GM21381 (cell line): Measurements from ENCODE around the gene POPDC3.
"Not testable (repeated sequence)": the region's sequence is repeated elsewhere in the genome, so short reads cannot be mapped to it uniquely, and the experiment has no call there.

ENCODE experiments used
- ATAC-seq: cut with Tn5 transposase; IDR thresholded peaks from one replicate; pipeline ENCODE4 v1.9.1; 2021; ENCODE audit warnings: mild to moderate bottlenecking, moderate library complexity; ENCODE audit not compliant: unreplicated experiment

POPDC3 gene, protein sequence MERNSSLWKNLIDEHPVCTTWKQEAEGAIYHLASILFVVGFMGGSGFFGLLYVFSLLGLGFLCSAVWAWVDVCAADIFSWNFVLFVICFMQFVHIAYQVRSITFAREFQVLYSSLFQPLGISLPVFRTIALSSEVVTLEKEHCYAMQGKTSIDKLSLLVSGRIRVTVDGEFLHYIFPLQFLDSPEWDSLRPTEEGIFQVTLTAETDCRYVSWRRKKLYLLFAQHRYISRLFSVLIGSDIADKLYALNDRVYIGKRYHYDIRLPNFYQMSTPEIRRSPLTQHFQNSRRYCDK

DNA sequence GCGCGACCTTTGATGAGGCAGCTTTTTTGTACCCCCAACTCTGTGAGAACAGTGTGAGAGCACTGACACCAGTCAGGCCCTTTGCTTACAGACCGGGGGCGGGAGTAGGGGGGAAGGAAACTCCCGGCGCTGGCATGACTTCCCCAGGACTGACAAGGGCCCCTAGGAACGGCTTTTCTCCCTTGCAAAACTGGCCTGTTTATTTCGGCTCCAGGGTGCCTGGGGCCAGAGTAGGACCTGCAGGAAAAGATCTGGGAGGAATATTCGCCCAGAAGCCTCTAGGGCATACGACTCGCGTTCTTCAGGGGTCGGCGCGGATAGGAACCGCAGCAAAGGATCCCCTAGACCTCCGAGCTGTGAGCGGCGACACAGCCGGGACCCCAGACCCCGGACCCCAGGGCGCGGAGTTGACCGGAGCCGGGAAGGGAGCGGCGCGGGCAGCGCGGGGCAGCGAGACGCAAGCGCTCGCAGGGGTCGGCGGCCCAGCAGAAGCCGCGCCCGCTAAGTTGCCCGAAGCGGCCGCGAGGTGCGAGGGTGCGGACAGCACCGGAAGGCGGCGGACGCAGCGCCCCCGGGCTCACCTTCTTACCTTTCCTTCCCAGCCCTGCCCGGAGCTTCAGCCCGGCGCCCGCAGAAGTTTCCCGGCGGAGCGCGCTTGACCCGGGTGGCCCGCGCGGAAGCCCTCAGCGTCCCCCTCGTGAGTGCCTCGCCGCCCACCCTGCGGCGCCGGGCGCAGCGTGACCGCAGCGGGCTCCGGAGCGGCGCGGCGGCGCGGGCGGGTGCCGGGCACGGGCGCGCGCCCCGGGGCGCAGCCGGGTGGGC, at the start of gene POPDC3:
Gene POPDC3 (minus strand): TSS at position 771 of the 822 bp plus-strand sequence. CDS start 18,105 bp downstream, outside the sequence.
- ATAC-seq, result peak; percentile 45

DNA sequence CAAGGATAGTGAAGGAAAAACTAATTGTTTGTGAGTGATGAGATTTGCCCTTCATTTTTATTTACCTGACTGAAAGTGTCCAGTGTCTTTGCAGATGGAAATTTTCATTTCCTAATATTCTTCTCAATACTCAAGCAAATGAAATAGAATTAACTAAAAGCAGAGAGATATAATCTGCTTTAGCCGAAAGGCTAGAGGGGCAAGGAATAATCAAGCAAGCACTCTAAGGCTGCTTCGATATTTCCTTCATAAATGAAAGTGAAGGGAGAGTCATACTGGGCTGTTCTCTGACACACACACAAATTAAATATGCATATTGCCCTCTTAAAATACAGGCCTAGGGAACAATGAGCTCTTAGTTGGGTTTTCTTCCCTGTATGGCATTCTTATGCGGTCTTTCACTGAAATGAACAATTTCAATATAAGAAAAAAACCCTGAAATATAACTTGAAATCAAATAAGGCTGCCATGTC, 47.5 kb upstream of the POPDC3 start:
- no peak for ATAC-seq

DNA sequence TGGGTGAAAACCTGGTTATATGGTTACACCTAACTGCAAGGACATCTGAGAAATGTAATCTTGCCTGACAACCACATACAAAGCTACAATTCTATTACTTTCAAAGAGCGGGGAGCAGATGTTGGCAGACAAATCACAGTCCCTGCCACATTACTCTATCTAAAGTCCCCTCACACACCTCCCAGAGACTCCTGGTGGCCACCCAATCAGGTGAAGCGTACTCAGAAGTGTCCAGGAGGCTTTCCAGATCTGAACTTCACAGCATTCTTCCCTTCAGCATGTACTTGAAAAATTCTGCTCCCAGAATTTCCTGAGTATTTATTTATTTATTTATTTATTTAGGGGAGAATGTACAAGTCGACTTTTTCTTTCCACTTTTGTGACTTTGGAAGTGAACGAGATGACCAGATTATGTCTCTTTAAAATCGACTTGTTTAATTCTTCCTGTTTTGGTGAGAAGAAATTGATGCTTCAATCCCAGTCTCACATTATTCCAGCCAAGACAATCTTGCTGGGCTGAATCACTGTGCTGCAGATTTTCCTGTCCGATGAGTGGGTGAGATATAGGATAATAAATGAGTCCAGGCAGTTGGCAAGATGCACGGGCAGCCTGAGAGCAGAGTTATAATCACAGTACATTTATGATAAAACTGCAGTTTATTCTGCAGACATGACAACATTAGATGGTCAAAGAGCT, 46.9 kb upstream of the POPDC3 start:
- ATAC-seq, result no peak

DNA sequence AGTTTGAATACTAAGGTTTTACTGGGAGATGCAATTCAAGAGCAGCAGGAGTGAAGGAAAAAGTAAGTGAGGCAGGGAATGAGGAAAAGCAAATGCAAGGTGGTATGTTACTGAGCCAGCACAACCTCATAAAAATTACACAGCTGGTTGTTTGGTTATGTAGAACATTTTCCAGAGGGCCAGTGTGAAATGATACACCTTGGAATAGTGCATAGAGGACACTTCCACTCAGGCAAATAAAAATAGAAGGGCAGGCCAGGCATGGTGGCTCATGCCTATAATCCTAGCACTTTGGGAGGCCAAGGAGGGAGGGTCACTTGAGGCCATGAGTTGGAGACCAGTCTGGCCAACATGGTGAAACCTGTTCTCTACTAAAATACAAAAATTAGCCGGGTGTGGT, 43.4 kb upstream of the POPDC3 start:
- ATAC-seq, result no peak

DNA sequence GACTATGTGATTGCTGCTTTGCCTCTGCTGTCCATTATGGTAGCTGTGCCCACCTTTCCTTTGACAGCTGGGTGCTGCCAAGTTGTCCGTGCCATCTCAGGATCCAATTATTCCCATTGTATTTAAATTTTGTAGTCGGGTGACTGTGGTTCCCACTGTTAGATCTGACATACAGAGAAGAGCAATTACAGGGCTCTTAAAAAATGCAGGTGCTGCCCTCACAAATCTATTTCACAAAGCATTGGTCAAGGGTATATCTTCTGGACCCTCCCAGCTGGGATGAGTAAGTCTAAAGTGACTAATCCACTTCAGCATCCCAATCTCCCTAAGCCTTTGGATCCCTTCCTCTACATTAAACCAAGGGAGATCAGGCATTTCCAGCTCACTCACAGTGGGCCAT, 41.4 kb upstream of the POPDC3 start:
- ATAC-seq, result not testable (repeated sequence)

DNA sequence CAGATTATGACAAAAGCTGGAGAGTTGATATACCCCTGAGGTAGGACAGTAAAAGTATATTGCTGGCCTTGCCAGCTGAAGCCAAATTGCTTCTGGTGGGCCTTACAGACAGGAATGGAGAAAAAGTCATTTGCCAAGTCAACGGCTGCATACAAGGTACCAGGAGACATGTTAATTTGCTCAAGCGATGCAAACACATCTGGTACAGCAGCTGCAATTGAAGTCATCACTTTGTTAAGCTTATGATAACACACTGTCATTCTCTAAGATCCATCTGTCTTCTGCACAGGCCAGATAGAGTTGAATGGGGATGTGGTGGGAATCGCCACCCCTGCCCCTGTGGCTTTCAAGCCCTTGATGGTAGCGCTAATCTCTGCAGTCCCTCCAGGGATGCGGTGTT, 40.4 kb upstream of the POPDC3 start:
- no peak for ATAC-seq

DNA sequence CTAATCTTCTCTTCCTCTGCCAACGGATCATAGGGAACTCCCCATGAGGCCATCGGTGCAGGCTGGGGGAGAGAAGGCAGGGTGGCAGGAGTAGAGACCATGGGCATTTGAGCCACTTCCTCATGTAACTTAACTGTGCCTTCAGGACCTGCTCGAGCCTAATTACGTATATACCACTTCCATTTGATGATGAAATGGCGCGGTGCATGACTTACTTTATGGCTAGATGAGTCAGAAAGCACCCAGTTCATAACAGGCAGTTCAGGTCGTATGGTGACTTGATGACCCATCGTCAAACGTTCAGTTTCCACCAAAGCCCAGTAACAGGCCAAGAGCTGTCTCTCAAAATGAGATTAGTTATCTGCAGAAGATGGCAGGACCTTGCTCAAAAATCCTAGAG, 39.4 kb upstream of the POPDC3 start:
- ATAC-seq, result not testable (repeated sequence)

DNA sequence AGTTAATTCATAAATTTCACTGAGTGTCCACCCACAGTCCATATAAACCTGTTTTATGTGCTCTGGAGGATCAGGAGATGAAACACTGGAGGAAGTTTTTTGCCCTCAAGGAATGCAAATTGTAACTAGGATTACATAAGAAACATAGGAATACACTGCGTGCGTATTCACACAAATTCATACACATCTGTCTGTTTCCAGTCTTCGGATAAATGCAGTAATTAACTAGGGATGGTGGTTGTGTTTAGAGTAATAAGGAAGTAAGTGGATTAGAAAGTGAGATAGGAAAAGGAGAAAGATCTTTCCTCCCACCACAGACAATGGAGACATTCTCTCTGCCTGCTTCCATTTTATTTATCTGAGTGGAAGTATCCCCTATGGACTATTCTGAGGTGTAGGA, 35.7 kb upstream of the POPDC3 start:
- ATAC-seq, result no peak

DNA sequence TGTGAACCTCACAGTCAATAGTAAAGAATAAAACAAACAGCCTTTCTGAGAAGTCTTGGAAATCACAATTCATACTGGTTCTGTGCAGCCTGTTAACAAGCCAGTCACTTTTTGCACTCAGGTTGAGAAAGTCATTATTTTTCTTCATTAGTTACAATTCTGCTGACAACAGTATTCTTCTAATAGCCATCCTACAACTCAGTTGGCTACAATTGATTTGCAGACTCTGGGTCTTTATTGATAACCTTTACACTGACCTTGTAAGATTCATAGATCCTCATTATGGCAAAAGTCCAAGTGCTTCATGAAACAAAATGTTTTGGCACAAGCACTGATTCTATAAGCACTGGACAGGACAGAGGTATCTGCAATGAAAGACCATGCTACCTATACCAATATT, 34.9 kb upstream of the POPDC3 start:
- no peak for ATAC-seq

DNA sequence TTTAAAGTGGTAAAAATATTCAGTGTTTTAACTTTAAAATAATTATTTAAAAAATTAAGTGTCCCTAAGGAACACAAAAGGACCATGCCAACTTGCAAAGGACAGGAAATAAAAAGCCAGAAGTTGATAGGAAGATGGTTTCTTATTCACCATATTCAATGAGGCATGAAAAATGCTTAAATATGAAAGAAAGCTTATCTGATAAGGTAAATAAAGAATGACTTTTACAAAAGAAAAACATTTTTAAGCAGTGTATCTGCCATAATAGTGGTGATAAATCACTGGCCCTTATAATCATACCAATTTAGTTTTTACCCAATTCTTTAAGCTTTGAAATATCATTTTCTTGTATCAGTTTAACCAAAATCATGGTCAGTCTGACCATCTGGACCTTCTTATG, 33.5 kb upstream of the POPDC3 start:
- ATAC-seq, result no peak

DNA sequence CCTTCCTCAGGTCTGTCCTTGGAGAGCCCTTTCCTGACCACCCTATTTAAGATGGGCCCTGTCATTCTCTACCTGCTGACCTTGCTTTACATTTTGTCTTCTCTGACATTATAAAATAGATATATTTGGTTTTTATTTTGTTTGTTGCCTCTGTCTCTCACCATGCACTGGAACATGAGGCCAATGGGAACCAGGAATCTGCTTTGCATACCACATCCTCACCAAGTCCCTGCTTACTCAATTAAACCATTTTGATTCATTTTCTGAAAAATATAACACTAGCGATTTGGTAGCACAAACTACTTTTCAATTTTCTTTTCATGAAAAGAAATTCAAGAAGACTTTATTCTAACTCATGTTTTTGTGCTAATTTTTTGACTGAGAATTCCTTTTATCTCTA, 32.8 kb upstream of the POPDC3 start:
- peak; percentile 66 for ATAC-seq

DNA sequence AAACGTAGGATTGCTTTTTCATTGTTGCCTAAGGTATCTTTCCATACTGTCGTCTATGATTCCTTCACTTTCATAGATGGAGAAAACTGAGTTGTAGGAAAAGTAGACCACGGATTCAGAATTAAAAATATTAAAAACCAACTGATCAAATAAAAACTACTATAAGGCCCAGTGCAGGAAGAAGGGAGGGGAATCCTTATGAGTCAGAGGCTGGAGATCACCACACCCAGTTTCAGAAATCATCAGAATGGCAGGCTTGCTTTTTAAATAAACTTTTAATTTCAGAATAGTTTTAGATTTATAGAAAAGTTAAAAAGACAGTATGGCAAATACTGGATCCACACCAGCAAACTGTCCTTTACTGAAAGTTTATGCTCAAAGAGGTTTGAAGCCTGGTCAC, 32.0 kb upstream of the POPDC3 start:
- no peak for ATAC-seq

DNA sequence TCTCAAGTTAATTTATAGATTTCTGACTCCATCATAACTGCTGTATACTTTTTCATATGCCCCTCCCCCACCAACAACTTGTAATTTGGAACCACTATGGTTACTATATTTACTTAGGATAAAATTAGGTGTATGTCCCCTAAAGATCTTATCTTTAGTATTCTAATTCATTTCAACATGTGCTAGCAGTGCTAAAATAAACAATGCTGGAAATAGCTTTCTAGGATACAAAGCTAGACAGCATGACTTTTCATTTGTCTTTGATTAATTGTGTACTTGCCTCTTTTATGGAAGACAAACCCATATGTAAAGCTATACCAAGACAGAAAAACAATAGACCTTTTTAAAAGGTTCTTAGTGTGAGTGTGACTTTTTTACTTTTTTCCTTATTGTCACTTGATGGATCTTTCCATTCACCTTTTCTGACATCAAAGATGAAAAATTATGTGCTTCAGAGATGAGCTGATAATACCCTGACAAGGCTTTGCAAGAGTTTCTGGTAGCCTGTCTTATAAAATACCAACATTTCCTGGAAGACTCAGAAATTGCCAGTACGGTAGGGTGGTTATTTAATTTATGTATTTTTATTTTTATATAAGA, 31.2 kb upstream of the POPDC3 start:
- no peak for ATAC-seq

DNA sequence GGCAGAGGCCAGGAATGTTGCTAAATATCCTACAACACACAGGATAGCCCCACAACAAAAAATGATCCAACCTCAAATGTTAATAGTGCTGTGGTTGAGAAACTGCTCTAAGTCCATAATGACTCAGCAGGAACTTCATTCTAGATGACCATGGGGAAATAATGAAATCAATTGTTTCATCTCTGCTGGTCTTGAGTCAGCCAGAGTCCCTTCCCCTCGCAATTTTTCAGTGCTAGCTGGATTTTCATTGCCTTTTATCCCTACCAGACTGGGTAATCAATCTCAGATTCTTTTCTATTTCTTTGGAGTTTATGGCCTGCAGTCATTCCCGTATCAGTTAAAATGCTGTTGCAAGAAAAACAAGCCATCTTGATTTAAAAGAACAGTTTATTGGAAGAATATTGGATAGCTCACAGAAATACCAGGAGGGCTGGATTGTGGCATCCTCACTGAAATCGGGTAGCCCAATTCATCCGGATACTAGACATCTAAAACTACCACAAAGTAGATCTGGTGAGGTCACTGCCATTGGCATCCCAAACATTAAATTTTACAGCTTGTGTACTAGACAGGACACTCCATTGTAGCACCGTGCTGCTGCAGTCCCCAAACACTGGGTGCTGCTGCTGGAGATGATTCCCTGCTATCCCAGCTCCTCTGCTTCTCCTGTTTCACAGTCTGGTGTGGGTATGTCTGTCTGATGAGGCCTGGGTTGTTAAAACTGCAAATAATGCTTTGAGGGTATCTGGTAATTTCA, 30.3 kb upstream of the POPDC3 start:
- ATAC-seq, result no peak

DNA sequence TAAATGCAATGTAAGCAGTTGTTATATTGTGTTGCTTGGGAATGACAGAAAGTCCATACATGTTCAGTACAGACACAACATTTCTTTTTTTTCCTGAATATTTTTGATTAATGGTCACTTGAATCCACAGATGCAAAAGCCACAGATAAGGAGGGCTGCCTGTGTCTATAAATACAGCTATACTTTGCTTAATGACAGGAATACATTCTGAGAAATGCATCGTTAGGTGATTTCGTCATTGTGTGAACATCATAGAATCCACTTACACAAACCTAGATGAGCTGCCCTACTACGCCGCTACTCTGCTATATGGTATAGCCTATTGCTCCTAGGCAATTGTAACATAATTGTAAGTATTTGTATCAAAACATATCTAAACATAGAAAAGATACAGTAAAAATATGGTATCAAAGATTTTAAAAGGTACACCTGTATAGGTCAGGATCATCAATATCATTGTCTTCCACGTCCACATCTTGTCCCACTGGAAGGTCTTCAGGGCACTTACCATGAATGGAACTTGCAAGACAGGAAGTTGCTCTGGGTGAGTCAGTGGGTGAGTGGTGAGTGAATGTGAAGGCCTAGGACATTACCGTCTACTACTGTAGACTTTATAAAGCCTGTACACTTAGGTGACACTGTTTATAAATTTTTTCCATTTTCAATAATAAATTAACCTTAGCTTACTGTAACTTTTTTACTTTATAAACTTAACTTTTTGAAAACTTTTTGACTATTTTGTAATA, 27.9 kb upstream of the POPDC3 start:
- no peak for ATAC-seq

DNA sequence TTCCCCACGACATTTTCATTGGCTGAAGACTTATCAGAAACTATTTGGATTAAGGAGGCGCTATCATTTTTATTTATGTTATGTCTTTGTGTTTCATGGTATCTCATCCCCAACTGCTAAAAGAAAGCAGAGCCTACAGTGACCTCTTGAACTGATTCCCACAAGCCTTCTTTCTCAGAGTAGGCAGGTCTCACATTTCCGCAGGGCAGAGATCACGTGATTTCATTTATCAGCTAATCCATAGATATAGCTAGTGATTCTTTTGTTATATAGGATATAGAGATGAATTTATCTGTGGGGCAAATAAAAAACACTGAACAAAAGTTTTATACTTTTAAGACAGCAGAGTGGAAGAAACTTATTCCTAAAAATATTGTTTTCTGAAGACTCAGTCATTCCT, 25.0 kb upstream of the POPDC3 start:
- no peak for ATAC-seq

DNA sequence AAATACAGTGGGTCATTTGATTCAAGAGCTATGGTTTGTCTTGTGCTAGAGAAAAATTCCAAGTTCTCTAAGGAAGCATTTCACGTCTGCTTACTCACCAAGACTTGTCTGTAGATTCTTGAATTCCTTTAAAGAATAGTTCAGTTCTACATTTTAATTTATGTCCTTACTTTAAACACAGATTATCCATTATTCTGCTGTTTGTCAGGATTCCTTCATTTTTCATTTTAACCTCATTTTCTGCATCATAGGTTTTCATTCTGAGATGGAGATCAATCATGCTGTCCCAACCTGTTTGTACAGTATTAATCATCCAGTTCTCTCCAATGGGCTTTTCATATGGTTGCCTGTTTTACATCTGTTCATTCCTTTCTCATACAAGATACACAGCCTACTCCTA, 24.5 kb upstream of the POPDC3 start:
- no peak for ATAC-seq

DNA sequence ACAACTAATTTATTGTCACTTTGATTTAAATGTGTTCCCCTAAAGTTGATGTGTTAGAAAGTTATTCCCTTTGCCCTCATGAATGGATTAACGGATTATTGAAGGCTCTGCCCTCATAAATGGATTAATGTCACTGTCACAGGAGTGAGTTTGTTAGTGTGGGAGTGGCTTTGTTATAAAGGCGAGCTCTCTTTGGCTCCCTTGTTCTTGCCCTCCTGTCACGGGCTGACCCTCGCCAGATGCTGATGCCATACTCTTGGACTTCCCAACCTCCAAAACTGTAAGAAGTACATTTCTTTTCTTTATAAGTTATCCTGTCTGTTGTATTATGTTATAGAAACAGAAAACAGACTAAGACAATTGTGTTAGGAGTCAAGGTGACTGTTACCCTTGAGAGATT, 22.7 kb upstream of the POPDC3 start:
- no peak for ATAC-seq

DNA sequence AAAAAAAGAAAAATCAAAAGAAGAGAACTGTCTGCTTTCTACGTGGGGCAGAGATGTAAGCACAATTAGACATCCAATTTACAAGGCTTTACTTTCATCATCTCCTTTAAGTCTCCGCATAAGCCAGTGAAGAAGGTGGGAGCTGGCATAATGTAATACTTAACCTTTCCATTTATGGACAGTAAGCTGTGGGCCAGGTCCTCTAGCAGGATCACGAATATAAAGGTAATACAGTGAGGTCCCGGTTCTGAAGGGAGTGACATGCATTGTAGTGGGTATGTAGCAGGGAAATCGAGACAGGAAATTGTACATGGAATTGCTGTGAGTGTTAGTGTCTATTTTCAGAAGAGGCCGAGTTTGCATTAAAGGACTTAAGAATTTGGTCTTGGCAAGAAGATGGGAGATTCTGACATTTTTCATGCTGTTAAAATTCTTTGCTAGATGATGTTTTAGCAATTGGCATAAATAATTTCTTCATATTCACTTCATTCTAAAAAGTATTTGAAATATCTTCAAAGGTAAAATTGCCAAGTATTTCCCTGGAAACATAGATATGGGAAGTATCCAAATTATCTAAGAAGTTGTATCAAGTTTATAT, 20.4 kb upstream of the POPDC3 start:
- ATAC-seq, result no peak
